ENCODE measurements around the gene FOSB. TPM values are rescaled to one million over a fixed set of nuclear protein-coding genes. Genes with fewer than 3 reads are reported as not detected.
A peak's percentile ranks its signal among the peaks of the same experiment; 100 is the strongest.

The FOSB gene
- total and polyA plus RNA-seq, 9 of the 15 experiments (the other 6 are each of a cell fraction or from before 2014, with no cell fraction given), result 0.11 to 2.7 (median 0.73) TPM

GRCh38 chr19:45467456-45468158 is at the start of gene FOSB (continued):
- TF ChIP-seq ZNF263 (CRISPR knock-in tag; IDR thresholded peaks at IDR 0.05; ENCODE audit: borderline replicate concordance) (no peak), TFAP4 (CRISPR knock-in tag; IDR thresholded peaks at IDR 0.05; ENCODE audit: borderline replicate concordance) (peak; percentile 41; the same call in 1 of the 2 replicates), PBX2 (CRISPR knock-in tag; IDR thresholded peaks at IDR 0.05; ENCODE audit: low read depth) (no peak), PBX2 (tag; conservative IDR thresholded peaks at IDR 0.05; ENCODE audit: low read depth) (no peak), XRCC5 (IDR thresholded peaks at IDR 0.05; ENCODE audit: low read depth, low read length) (no peak), BRD9 (IDR thresholded peaks at IDR 0.05; ENCODE audit: low read depth, partially characterized antibody) (no peak), ZNF431 (CRISPR knock-in tag; IDR thresholded peaks at IDR 0.05) (no peak), PCBP2 (IDR thresholded peaks at IDR 0.05; ENCODE audit: low read depth, low read length, poor library complexity, severe bottlenecking) (no peak), IRF1 (CRISPR knock-in tag; IDR thresholded peaks at IDR 0.05; ENCODE audit: borderline replicate concordance) (no peak), HES1 (IDR thresholded peaks at IDR 0.05; ENCODE audit: low read depth) (no peak), HCFC1 (IDR thresholded peaks at IDR 0.05; ENCODE audit: low read depth, low read length) (0 out of 2 replicates have a peak, but pooled peaks have one; percentile 16), ZBTB43 (CRISPR knock-in tag; IDR thresholded peaks at IDR 0.05) (no peak), SLC30A9 (CRISPR knock-in tag; IDR thresholded peaks at IDR 0.05) (no peak), RBM17 (IDR thresholded peaks at IDR 0.05; ENCODE audit: borderline replicate concordance, low read depth, low read length) (no peak), SMAD4 (CRISPR knock-in tag; conservative IDR thresholded peaks at IDR 0.05) (no peak), DIDO1 (tag; IDR thresholded peaks at IDR 0.05; ENCODE audit: low read depth) (no peak), CC2D1A (IDR thresholded peaks at IDR 0.05) (no peak), TCF15 (CRISPR knock-in tag; IDR thresholded peaks at IDR 0.05) (no peak), POLR3G (IDR thresholded peaks at IDR 0.05; ENCODE audit: extremely low read depth, insufficient read length, insufficient replicate concordance) (no peak)
